A673 (cell line): ENCODE results near the gene DOK3. TPM values are rescaled to one million over a fixed set of nuclear protein-coding genes. Genes with fewer than 3 reads are reported as not detected.

Experiments used
- BruUV-seq: library from RNA; stranded (reverse); fragments of 400-500 nt; replicated peaks from 2 replicates; lab custom pipeline; 2021; lab: Mats Ljungman, UMichigan
- CTCF ChIA-PET: fragments of 300-600 bp; sonication (Branson Sonifier 250); formaldehyde crosslinking; loops from one replicate; lab custom pipeline; 2022; ENCODE audit warnings: antibody characterized with exemption; lab: Charles Lee
- POLR2A ChIA-PET: fragments of 300-600 bp; sonication (Branson Sonifier 250); formaldehyde crosslinking; loops from one replicate; lab custom pipeline; 2022; ENCODE audit warnings: antibody characterized with exemption; ENCODE audit not compliant: low non-redundant PET; lab: Charles Lee
- DNase-seq: peaks from one replicate; pipeline ENCODE4 v3.0.0-alpha.2; 2015; ENCODE audit warnings: low spot score
- H3K27ac ChIP-seq: fragments of 200-600 bp; sonication (generic); 2 replicates; pipeline ENCODE4 v1.5.1; 2016; ENCODE audit warnings: mixed run types, low read depth, mild to moderate bottlenecking, mixed read lengths, antibody characterized with exemption, low read length; ENCODE audit not compliant: poor library complexity, severe bottlenecking
- H3K27me3 ChIP-seq: fragments of 200-600 bp; sonication (generic); replicated peaks from 2 replicates; pipeline ENCODE4 v1.6.1; 2017; ENCODE audit warnings: mixed run types, low read depth, mild to moderate bottlenecking, mixed read lengths, antibody characterized with exemption, low read length; ENCODE audit not compliant: insufficient read depth, poor library complexity
- H3K36me3 ChIP-seq: fragments of 200-600 bp; sonication (generic); 2 replicates; pipeline ENCODE4 v1.6.1; 2016; ENCODE audit warnings: mixed run types, mild to moderate bottlenecking, mixed read lengths, antibody characterized with exemption, low read length; ENCODE audit not compliant: insufficient read depth, poor library complexity, severe bottlenecking
- H3K4me1 ChIP-seq: fragments of 200-600 bp; sonication (generic); 2 replicates; pipeline ENCODE4 v1.6.1; 2017; ENCODE audit warnings: mixed run types, mild to moderate bottlenecking, mixed read lengths, antibody characterized with exemption, low read length; ENCODE audit not compliant: insufficient read depth, poor library complexity, severe bottlenecking
- H3K4me3 ChIP-seq: fragments of 200-600 bp; sonication (generic); 2 replicates; pipeline ENCODE4 v1.5.1; 2016; ENCODE audit warnings: low read depth, mixed run types, mild to moderate bottlenecking, mixed read lengths, low read length; ENCODE audit not compliant: poor library complexity, severe bottlenecking
- H3K9me3 ChIP-seq: fragments of 200-600 bp; sonication (generic); 2 replicates; pipeline ENCODE4 v1.6.1; 2016; ENCODE audit warnings: mixed run types, low read depth, mild to moderate bottlenecking, mixed read lengths, antibody characterized with exemption, low read length; ENCODE audit not compliant: poor library complexity, severe bottlenecking
- CTCF ChIP-seq: fragments of 300-800, 200-600 bp; sonication (generic); conservative IDR thresholded peaks from 2 replicates; pipeline ENCODE4 v1.5.1; 2017; ENCODE audit warnings: low read depth, mild to moderate bottlenecking, antibody characterized with exemption, low read length, moderate library complexity, mixed read lengths
- EZH2 ChIP-seq: fragments of 200-600 bp; sonication (generic); IDR thresholded peaks from 2 replicates; pipeline ENCODE4 v1.6.1; 2017; ENCODE audit warnings: borderline replicate concordance, low read depth, mild to moderate bottlenecking, mixed read lengths, antibody characterized with exemption, low read length; ENCODE audit not compliant: poor library complexity, severe bottlenecking
- intact Hi-C: fragments of 100-400 bp; cut with micrococcal nuclease; formaldehyde crosslinking; loops from one replicate; pipeline ENCODE4 v1.10.0; 2022; ENCODE audit not compliant: unreplicated experiment
- total RNA-seq: library from RNA; stranded (reverse); gene quantifications from 2 replicates; pipeline ENCODE4 v1.2.3, GENCODE V29; 2021

Gene DOK3
- total RNA-seq, 1 experiment from 2014 or later = 15.0 TPM

GRCh38 chr5:177513500-177513899 is 3.9 kb upstream of the DOK3 start:
- no peak overlapping the region for H3K27ac ChIP-seq
- DNase-seq = no peak
- TF ChIP-seq CTCF (no peak), EZH2 (no peak)
- no peaks in the 10 kb centered on the region for H3K27me3 ChIP-seq
- no peaks in the 10 kb centered on the region for H3K9me3 ChIP-seq
- intact Hi-C loops = no loop called here
- no peaks in the 10 kb centered on the region for H3K4me1 ChIP-seq
- no TSS peak for BruUV-seq
- no peak overlapping the region for H3K4me3 ChIP-seq
- POLR2A ChIA-PET = no interaction called here
- peaks cover 54% of the 10 kb centered on the region for H3K36me3 ChIP-seq
- CTCF ChIA-PET = no interaction called here

- Histone ChIP-seq H3K4me1 (no peaks in the 10 kb centered on the region), H3K36me3 (peaks cover 54% of the 10 kb centered on the region), H3K9me3 (no peaks in the 10 kb centered on the region), H3K27me3 (no peaks in the 10 kb centered on the region), H3K27ac (no peak overlapping the region), H3K4me3 (no peak overlapping the region)
- intact Hi-C loops = no loop called here
- ChIA-PET CTCF (no interaction called here), POLR2A (no interaction called here)
- BruUV-seq = no TSS peak
- TF ChIP-seq EZH2 = no peak
- TF ChIP-seq CTCF = no peak
- DNase-seq = no peak
Measured at GRCh38 chr5:177512736-177513380, 3.2 kb upstream of the DOK3 start.

GRCh38 chr5:177511796-177512675 is 2.4 kb upstream of the DOK3 start:
- Histone ChIP-seq H3K4me3 (no peak overlapping the region), H3K27me3 (no peaks in the 10 kb centered on the region), H3K9me3 (no peaks in the 10 kb centered on the region), H3K4me1 (no peaks in the 10 kb centered on the region), H3K36me3 (peaks cover 54% of the 10 kb centered on the region), H3K27ac (no peak overlapping the region)
- intact Hi-C loops = no loop called here
- DNase-seq = no peak
- CTCF ChIA-PET = no interaction called here
- POLR2A ChIA-PET = no interaction called here
- TF ChIP-seq CTCF (no peak), EZH2 (no peak)
- BruUV-seq = TSS peak; percentile 40
